ENCODE data around the gene RASL11A.
"Not testable (repeated sequence)": the region's sequence is repeated elsewhere in the genome, so short reads cannot be mapped to it uniquely, and the experiment has no call there.

Gene RASL11A

DNA sequence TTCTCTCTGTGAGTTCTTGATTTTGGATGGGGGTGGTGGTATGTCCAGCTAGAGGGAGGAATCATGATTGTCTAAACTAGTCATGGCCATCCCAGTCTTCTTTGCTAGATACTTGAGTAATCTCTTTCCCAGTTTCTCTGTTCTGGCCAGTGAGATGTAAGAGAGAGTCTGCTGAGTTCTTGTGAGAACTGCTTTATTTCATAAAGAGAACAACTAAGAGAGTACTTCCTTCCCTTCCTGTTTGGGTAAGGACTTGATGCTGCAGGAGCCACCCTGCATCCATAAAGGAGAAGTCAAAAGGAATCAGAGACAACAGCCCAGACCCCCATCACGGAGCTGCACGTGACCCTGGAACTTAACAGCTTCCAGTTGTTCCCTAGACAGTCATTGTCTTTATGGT, 3.0 kb upstream of the RASL11A start:
- no peak for DNase-seq (ENCODE audit: low read depth)

DNA sequence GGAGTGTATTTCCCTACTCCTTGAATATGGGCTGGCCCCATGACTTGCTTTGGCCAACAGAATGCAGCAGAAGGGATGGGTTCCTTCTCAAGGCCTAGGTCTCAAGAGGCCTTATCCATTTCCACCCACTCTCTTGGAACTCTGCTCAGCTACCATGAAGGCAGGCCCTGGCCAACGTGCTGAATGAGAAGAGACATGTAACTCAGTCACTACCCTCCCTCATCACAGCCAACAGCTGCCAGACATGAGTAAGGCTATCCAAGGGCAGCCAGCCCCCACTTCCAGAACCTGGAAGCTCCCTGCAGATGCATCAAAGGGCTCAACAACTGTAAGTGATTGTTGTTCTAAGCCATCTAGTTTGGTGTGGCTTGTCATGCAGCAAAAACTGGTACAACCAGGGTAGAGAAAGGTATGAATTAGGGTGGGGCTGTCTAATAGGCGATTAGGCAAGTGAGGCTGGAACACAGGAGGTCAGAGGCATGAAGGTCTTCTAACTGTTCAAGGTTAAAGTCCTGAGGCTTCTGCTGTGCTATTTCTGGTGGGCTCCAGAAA, 1.4 kb upstream of the RASL11A start:
- no peak for DNase-seq (ENCODE audit: low read depth)

DNA sequence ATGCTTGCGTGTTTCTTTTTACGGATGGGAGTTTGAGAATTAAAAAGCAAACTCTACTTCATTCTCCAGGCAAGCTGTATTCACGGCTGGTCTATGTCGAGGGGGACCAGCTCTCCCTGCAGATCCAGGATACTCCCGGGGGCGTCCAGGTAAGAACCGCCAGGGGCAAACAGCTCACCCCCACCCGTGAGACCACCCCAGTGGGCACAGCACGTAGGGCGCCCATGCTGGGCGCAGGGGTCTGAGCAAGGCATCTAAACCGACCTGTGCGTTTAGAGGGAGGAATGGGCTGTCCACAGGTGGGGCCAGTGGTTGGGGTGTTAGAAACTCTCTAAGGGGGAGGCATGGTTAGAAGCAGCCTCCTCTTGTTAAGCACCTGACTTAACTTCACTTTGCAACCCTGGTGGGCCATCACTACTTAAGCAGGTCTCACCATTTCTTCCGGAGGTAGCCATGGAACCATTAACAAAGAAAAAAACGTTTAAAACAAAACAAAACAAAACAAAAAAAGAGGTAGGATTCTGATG, 1.0 kb downstream of the RASL11A start:
- DNase-seq (ENCODE audit: low read depth) = no peak

DNA sequence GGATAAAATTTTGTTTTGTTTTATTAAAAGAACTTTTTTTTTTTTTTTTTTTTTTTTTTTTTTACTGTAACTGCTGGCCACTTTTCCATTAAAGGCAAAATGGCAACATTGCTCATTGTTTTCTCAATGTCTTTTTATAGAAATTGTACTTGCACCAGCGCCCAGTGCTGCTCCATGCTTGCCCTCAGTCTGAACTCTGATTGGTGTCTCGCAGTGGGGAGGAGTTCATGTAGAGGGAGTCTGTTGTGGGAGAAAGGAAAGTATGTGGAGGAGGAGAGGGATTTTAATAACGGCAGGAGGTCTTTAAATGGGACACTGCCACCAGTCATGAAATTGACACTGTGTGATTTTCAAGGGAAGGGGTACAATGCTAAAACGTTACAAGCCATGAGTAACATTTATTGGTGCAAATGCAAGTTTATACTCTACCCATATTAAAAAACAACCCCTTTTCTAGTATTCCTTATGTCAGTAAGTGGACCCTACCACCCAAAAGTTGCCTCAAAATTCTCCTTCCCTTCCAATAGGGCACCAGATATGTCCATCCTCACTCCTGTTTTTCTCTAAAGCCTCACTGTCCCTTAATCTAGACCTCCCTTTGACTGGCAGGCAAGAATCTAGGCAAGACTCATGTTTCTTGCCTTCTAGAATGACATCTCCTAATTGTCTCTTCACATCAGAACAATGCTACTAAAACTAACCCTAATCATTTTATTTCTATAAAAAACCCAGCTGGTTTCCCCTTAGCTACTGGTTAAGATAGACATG, 3.2 kb downstream of the RASL11A start:
- no peak for DNase-seq (ENCODE audit: low read depth)

DNA sequence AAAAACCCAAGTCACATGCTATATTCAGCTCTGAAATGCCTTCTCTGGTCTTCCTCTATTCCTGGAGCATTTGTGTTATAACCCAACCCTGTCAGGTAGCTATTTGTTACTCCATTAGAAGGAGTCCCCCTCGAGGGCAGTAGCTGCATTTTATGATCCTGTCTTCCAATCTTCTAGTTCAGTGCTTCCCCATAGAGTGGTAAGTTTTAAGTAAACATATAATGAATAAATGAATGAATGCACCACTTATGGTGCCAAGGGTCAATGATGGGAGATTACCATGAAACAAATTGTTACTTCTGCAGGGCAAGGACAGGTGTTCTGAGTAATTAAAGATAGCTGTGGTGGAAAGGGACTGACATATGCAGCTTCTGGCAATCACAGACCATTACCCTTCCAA, 4.0 kb downstream of the RASL11A start:
- no peak for DNase-seq (ENCODE audit: low read depth)

DNA sequence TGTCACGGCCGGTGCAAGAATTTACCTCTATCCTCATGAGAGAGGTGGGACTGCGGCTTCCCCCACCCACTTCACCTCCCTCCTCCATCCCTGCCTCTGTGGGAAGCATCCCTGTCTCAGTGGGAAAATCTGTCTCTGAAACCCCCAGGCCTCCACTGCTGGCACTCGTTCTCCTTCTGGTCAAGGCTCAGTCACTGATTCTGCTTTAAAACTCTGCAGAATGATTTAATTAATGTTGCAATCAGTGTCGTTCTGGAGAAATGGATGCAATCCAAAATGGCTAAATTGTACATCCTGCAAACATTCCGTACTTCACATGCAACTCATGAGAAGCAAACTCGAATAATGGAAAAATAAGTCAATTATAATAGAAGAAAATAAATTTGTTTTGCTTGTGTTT, 5.6 kb downstream of the RASL11A start:
- no peak for DNase-seq (ENCODE audit: low read depth)

DNA sequence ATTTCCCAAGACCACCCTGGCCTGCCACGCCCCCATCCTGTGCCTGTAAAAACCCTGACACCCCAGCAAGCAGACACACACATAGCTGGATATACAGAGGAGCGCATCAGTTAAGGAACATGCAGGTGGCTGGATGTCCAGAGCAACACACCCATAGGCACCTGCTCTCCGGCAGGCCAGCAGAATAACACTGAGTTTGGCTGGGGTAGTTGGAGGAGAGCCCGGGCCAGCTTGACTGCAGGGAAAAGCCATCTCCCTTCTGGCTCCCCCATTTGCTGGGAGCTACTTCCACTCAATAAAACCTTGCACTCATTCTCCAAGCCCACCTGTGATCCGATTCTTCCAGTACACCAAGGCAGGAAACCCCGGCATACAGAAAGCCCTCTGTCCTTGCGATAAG, 8.9 kb downstream of the RASL11A start:
- no peak for DNase-seq (ENCODE audit: low read depth)

DNA sequence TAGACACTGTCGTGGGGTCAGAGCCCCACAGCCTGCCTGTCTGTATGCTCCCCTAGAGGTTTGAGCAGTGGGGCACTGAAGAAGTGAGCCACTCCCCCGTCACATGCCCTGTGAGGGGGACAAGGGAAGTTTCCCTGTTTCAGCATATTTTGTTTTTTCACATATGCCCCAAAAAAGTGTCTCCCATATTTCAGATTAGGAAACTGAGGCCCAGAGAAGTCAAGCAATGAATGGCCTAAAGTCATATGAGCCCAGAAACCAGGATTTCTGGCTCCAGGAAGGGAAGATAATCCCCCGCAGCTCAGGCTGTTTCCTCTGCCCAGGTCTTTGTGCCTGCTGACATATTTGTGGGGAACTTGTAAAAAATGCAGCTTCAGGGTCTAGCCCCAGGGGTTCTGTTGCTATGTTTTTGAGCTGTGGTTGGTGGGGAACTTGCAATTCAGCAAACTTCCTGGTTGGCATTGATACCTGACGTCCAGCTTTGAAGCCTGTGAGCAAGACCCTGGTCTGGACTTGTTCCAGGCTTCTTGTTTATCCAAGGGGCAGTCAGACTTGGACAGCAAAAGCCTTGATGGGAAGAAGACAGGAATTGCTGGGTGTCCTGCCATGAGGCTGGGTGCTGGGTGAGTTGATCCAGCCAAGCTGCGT, 9.5 kb downstream of the RASL11A start:
- no peak for DNase-seq (ENCODE audit: low read depth)

DNA sequence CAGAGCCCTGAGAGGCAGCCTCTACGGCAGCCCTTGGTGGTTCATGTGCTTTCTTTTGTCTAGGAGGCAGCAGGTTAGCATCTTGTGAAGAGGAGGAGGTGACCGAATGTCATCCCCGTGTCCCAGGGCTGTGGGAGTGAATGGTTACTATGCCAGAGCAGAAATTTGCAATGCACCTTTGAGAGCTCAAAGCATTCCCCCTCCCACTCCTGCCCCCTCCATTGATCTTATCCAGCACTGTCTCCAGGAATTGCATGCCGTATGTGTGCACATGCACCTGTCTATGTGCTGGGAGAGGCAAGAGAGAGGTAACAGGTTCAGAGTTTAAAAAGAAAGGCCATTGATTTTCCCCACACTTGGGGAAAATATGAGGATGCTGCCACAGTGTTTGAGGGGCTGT, 10.2 kb downstream of the RASL11A start:
- DNase-seq (ENCODE audit: low read depth) = no peak

DNA sequence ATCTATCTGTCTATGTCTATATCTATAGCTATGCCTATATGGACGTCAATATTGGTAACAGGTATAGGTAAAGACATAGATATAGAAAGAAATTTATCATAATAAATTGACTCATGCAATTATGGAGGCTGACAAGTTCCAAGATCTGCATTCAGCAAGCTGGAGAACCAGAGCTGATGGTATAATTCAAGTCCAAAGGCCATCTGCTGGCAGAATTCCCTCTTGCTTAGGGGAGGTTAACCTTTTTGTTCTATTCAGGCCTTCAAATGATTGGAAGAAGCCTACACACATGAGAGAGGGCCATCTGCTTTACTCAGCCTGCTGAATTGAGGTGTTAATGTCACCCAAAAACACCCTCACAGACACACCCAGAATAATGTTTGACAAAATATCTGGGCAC, 10.8 kb downstream of the RASL11A start:
- no peak for DNase-seq (ENCODE audit: low read depth)

DNA sequence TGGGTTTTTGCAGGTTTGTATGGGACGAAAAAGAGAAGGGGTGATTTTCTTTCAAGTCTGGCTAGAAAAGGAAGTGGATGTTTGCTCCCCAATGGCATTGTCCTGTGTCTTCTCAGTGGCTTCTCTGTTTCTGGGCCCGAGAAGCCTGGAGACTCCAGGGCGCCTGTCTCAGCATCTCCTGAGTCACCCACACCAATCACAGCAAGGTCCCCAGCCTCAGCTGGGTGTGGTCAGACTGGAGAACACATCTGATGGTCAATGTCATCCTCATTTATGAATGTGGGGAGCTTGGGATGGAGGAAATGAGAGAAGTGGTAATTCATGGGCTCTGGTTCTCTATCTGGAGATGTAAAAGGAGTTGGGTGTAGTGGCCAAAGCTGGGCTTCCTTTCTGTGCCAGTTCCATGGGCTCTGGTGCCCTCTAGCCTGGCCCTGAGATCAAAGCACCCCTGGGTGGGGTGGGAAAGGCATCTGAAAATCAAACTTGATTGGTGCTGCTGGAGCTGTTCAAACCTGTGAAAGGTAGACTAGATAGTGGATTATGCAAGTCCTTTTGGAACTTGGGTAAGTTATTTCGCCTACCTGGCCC, 13.4 kb downstream of the RASL11A start:
- DNase-seq (ENCODE audit: low read depth) = no peak

DNA sequence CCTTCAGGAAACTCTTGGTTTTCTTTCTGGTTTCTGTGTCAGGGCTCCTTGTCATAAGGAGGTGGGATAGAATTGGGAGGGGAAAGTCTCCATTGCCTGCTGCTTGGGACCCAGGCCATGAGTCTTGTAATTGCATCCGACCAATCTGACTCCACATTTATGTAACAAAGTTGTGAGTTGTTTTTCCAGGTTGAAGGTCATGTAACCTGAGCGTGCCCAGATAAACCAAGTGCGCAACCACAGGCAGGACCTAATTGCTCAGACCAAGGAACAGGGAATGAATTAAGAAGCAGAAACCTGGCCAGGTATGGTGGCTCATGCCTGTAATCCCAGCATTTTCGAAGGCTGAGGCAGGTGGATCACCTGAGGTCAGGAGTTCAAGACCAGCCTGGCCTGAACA, 17.8 kb downstream of the RASL11A start:
- no peak for DNase-seq (ENCODE audit: low read depth)

DNA sequence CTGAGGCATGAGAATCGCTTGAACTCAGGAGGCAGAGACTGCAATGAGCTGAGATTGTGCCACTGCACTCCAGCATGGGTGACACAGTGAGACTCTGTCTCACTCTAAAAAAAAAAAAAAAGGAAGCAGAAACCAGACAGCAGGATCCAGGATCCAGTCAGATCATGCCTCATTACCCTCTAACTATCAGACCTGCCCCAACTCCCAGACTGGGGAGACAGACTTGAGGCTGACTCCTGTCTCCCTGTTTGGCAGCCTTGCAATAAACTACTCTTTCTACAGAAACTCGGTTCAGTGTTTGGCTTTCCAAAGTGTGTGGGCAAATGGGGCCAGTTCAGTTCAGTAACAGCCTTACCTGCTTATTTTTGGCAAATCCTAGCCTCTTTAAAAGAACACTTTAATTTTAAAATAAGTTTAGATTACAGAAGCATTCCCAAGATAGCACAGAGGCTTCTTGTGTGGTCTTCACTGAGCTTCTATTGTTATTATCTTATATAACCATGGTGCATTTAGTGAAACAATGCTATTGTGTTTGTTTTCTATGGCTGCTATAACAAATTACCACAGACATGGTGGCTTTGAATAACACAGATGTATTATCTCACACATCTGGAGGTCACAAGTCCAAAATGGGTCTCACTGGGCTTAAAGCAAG, 18.5 kb downstream of the RASL11A start:
- no peak for DNase-seq (ENCODE audit: low read depth)

DNA sequence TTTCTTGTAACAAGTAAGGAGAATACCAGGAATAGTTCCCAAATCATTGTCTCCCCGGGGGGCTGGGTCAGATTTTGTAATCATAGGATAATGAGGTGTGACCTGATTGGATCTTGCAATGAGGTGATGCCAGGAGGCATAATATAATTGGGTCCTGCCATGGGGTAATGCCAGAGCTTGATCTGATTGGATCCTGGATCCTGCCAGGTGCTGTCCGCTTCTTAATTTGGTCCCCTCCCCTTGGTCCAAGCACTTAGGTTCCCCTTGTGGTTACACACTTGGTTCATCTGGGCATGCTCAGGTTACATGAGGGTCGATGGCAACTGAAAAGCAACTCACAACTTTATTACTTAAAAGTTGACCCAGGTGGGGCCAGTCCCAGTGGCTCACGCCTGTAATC, 20.1 kb downstream of the RASL11A start:
- DNase-seq (ENCODE audit: low read depth) = no peak

DNA sequence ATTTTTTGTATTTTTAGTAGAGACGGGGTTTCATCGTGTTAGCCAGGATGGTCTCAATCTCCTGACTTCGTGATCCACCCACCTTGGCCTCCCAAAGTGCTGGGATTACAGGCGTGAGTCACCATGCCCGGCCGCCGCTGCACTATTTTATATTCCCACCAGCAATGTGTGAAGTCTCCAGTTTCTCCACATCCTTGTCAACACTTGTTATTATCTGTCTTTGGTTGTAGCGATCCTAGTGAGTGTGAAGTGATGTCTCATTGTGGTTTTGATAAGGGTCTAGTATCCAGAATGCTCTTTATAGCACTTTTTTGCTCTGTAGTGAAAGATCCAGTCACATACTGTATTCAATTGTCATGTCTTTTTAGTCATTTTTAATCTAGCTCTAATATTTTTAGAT, 21.3 kb downstream of the RASL11A start:
- not testable (repeated sequence) for DNase-seq (ENCODE audit: low read depth)

DNA sequence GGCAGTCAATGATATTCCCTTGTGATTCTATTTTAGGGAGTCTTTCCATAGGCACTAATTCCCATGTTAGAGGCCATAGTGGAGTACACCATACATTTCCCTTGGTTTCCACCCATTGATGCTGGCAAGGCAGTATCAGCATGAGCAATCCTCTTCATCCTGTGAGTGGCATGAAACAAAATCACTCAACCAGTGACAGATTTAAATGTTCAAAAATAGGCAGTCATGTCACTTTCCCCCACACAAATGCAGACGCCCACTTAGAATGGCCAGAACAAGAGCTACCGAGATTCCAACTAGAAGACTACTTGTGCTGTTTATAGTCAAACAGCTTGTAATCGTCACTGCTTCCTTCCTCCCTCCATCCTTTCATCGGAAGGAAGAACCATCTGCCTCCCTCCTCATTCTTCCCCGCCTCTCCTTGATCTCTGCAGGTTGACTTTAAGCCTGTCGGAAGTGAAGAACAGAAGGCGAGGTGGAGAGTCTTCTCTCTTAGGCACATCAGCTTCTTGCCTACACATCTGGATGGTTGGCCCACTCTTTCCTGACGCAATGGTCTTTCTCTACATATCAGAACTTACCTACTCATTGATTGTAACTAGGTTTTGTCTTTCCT, 22.6 kb downstream of the RASL11A start:
- no peak for DNase-seq (ENCODE audit: low read depth)

DNA sequence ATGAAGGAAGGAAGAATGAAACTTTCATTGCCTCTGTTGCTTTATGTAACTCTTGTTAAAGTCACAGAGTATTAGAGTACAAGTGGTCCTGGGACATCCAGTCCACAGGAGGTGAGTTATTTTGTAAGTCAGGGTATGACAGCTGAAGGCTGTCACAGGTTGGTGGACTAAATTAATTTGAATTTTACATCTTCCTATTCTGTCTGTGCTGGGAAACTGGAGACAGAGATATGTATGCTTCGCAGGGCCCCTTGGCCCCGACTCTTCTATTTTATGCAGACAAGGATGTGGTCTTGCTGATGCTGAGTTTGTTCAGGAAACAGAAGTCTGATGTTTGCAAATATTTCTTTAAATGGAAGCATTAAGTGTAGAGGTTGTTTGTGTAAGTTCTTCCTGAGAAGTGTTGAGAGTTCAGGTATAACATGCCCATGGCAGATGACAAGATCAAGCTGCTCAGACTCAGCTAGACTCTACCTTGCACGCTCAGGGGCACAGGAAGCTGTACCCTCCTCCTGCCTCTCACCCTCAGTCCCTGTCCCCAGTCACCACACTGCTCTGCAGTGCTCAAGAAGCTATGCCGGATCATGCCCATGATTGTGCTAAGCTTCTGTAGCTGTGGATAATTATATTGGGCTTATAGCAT, 23.4 kb downstream of the RASL11A start:
- DNase-seq (ENCODE audit: low read depth) = no peak

DNA sequence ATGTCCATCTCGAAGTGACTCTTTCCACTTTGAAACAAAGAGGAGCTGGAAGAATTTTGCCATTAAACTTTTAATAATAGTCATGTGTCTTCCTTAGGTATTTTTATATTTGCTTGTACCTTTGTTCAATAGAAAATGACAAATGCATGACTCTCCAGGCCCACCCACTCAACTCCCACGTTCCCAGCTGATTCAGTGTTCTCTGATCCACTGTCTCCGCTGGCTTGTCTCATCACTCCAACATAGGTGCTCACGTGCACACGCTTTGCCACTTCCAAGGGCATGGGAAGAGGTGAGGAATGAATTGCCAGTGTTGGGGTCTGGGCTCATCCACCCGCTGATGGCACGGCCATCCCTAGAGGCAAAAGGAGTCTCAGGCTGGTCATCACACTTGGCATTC, 24.5 kb downstream of the RASL11A start:
- DNase-seq (ENCODE audit: low read depth) = no peak

DNA sequence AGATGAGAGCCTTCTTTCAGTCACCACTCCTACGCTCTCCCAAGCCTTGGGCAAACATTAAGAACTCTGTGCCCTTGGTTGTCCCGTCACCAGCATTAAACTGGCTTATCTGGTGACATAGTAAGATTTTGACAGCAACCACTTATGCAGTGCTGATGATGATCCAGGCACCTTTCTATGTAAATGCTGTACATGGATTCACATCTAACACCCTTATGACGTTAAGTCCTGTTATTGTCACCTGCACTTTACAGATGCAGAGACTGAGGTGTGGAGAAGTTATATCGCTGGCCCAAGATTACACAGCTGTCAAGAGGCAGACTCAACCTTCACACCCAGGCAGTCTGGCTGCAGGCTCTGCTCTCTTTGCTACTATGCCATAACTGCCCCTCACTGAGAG, 25.0 kb downstream of the RASL11A start:
- DNase-seq (ENCODE audit: low read depth) = no peak

DNA sequence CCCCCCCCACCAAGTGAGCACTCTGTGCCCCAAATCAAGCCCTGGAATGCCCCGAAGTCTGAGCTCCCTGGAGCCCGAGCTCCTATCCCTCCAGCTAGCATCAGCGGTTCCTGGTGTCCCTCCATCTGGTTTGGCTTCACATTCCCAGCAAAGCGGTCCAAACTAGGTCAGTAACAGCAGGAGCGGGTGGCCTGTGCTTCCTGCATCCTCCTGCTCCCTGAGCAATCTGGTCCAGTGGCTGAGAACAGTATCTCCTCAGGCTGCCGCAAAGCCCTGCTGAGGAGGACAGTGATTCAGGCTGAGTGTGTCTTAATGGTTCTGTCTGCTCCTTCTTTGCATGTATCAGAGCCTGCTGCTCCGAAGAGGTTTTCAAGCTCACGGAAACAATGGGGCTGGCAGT, 25.9 kb downstream of the RASL11A start:
- DNase-seq (ENCODE audit: low read depth) = no peak

DNA sequence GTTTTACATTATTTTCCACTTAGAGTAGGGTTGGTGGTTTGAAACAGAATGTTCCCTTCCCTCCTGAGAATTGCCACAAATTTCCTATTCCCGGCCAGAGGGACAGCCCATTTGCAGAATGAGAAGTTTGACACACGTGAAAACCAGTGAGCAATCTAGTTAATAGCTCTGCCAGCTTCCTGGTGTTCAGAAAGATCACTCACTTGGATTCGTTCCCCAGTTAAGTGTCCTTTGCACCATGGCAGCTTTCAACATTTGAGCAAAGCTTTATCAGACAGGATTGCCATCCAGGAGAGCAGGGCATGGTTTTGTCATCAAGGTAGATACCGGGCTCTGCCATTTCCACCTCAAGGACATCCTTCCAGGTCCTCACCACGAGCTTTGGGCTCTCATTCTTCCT, 28.2 kb downstream of the RASL11A start:
- DNase-seq (ENCODE audit: low read depth) = no peak

DNA sequence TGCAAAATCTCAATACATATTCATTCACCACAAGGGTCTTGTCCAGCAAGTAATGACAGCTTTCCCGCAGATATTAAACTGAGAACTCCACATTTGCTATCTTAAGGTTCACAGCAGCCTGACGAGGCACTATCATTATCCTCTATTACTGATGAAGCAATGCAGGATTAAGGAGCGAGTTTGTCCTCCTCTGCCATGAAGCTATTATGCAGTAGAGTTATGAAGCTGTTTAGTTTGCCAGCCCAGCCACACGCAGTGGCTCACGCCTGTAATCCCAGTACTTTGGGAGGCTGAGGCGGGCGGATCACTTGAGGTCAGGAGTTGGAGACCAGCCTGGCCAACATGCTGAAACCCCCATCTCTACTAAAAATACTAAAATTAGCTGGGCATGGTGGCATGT, 29.8 kb downstream of the RASL11A start:
- DNase-seq (ENCODE audit: low read depth) = not testable (repeated sequence)
